IMR-90 (cell line): ENCODE results near the gene PEX7. TPM values are rescaled to one million over a fixed set of nuclear protein-coding genes. Genes with fewer than 3 reads are reported as not detected.

ENCODE experiments used
- ATAC-seq: fragments of 200-7000 bp; cut with Tn5 transposase; 2 replicates; pipeline ENCODE4 v1.9.1; 2020; ENCODE audit warnings: low read depth, mild to moderate bottlenecking, moderate library complexity
- BruUV-seq: library from RNA; stranded (reverse); fragments of 400-500 nt; replicated peaks from 2 replicates; lab custom pipeline; 2021; lab: Mats Ljungman, UMichigan
- CTCF ChIA-PET: fragments of 300-600 bp; formaldehyde crosslinking; extraction: SDS; loops from one replicate; lab custom pipeline; 2021; ENCODE audit warnings: antibody characterized with exemption; lab: Yijun Ruan, JAX
- POLR2A ChIA-PET: fragments of 300-600 bp; sonication (Branson Sonifier 250); formaldehyde crosslinking; loops from one replicate; lab custom pipeline; 2022; ENCODE audit warnings: antibody characterized with exemption; ENCODE audit not compliant: unreplicated experiment; lab: Charles Lee
- DNase-seq: peaks from one replicate; pipeline ENCODE4 v3.0.0; 2013
- H2AFZ ChIP-seq: replicated peaks from 2 replicates; pipeline ENCODE3; 2013; ENCODE audit warnings: low read length, mild to moderate bottlenecking; ENCODE audit not compliant: poor library complexity
- H2AK5ac ChIP-seq: 2 replicates; pipeline ENCODE4 v1.6.1; 2013; ENCODE audit warnings: low read depth, low read length, inconsistent platforms
- H2AK9ac ChIP-seq: replicated peaks from 2 replicates; pipeline ENCODE3; 2013; ENCODE audit warnings: mild to moderate bottlenecking, low read depth, low read length, moderate library complexity; ENCODE audit not compliant: poor library complexity
- H2BK120ac ChIP-seq: 2 replicates; pipeline ENCODE4 v1.6.1; 2013; ENCODE audit warnings: low read depth, low read length, inconsistent platforms
- H2BK15ac ChIP-seq: 3 replicates; pipeline ENCODE4 v1.6.1; 2013; ENCODE audit warnings: low read depth, low read length, inconsistent platforms
- H2BK20ac ChIP-seq: 2 replicates; pipeline ENCODE4 v1.6.1; 2013; ENCODE audit warnings: low read depth, mild to moderate bottlenecking, inconsistent platforms, low read length, moderate library complexity
- H2BK5ac ChIP-seq: 2 replicates; pipeline ENCODE4 v1.6.1; 2013; ENCODE audit warnings: mild to moderate bottlenecking, low read depth, low read length, inconsistent platforms; ENCODE audit not compliant: poor library complexity, severe bottlenecking
- H3K14ac ChIP-seq: replicated peaks from 2 replicates; pipeline ENCODE4 v1.6.1; 2013; ENCODE audit warnings: low read depth, low read length, inconsistent platforms
- H3K18ac ChIP-seq: 2 replicates; pipeline ENCODE4 v1.6.1; 2013; ENCODE audit warnings: low read depth, low read length, control low read depth
- H3K23ac ChIP-seq: 2 replicates; pipeline ENCODE4 v1.6.1; 2013; ENCODE audit warnings: low read depth, low read length, inconsistent platforms
- H3K27ac ChIP-seq: 2 replicates; pipeline ENCODE4 v1.5.1; 2013; ENCODE audit warnings: mild to moderate bottlenecking, control low read depth, low read length; ENCODE audit not compliant: insufficient read depth
- H3K27me3 ChIP-seq: 2 replicates; pipeline ENCODE4 v1.6.1; 2013; ENCODE audit warnings: low read length; ENCODE audit not compliant: control insufficient read depth, insufficient read depth
- H3K36me3 ChIP-seq: 2 replicates; pipeline ENCODE4 v1.6.1; 2013; ENCODE audit warnings: low read length, mixed read lengths; ENCODE audit not compliant: control insufficient read depth, insufficient read depth
- H3K4ac ChIP-seq: 2 replicates; pipeline ENCODE4 v1.6.1; 2013; ENCODE audit warnings: low read depth, low read length, inconsistent platforms
- H3K4me1 ChIP-seq: 2 replicates; pipeline ENCODE4 v1.6.1; 2013; ENCODE audit warnings: low read length, mixed read lengths; ENCODE audit not compliant: control insufficient read depth, insufficient read depth
- H3K4me2 ChIP-seq: 2 replicates; pipeline ENCODE4 v1.6.1; 2013; ENCODE audit warnings: low read depth, mild to moderate bottlenecking, control low read depth, low read length, moderate library complexity
- H3K4me3 ChIP-seq: 2 replicates; pipeline ENCODE4 v1.5.1; 2013; ENCODE audit warnings: low read depth, mild to moderate bottlenecking, control low read depth, low read length, moderate library complexity; ENCODE audit not compliant: insufficient read depth
- H3K56ac ChIP-seq: 2 replicates; pipeline ENCODE4 v1.6.1; 2013; ENCODE audit warnings: low read length, inconsistent platforms; ENCODE audit not compliant: insufficient read depth; ENCODE audit errors: extremely low read depth
- H3K79me1 ChIP-seq, 2 experiments: 2 replicates each; pipeline ENCODE4 v1.6.1; 2013; ENCODE audit warnings: low read length in 2 of 2, inconsistent platforms in 1 of 2, low read depth in 1 of 2
- H3K9ac ChIP-seq: 2 replicates; pipeline ENCODE4 v1.6.1; 2013; ENCODE audit warnings: low read depth, low read length, control low read depth
- H3K9me1 ChIP-seq: 2 replicates; pipeline ENCODE4 v1.6.1; 2013; ENCODE audit warnings: low read length, inconsistent platforms; ENCODE audit not compliant: insufficient read depth
- H3K9me3 ChIP-seq: 2 replicates; pipeline ENCODE4 v1.6.1; 2013; ENCODE audit warnings: low read length; ENCODE audit not compliant: control insufficient read depth, insufficient read depth
- H4K20me1 ChIP-seq: 2 replicates; pipeline ENCODE4 v1.6.1; 2013; ENCODE audit warnings: low read length, inconsistent platforms; ENCODE audit not compliant: insufficient read depth
- H4K5ac ChIP-seq: 2 replicates; pipeline ENCODE4 v1.6.1; 2013; ENCODE audit warnings: mild to moderate bottlenecking, low read depth, low read length, control low read depth
- H4K8ac ChIP-seq, 2 experiments: 2 replicates each; pipeline ENCODE4 v1.6.1; 2013; ENCODE audit warnings: low read depth in 2 of 2, low read length in 2 of 2, control low read depth in 1 of 2, inconsistent platforms in 1 of 2
- H4K91ac ChIP-seq: 2 replicates; pipeline ENCODE4 v1.6.1; 2013; ENCODE audit warnings: low read depth, low read length, inconsistent platforms; ENCODE audit not compliant: insufficient read depth
- BHLHE40 ChIP-seq: fragments of 150-350 bp; IDR thresholded peaks from 2 replicates; pipeline ENCODE4 v1.6.1; 2016; ENCODE audit warnings: mild to moderate bottlenecking, low read depth, low read length
- CEBPB ChIP-seq: IDR thresholded peaks from 2 replicates; pipeline ENCODE4 v1.6.1; 2012; ENCODE audit warnings: low read depth, low read length, improper control_type of control experiment
- CHD1 ChIP-seq: IDR thresholded peaks from 2 replicates; pipeline ENCODE4 v1.6.1; 2012; ENCODE audit warnings: low read depth, low read length, improper control_type of control experiment
- CTCF ChIP-seq: conservative IDR thresholded peaks from 2 replicates; pipeline ENCODE4 v1.5.1; 2012; ENCODE audit warnings: mild to moderate bottlenecking, low read depth, low read length, improper control_type of control experiment
- FOS ChIP-seq: fragments of 150-350 bp; IDR thresholded peaks from 2 replicates; pipeline ENCODE4 v1.6.1; 2016; ENCODE audit warnings: low read depth, low read length
- MAFK ChIP-seq: IDR thresholded peaks from 2 replicates; pipeline ENCODE4 v1.6.1; 2012; ENCODE audit warnings: low read depth, low read length, improper control_type of control experiment
- MAZ ChIP-seq: IDR thresholded peaks from 2 replicates; pipeline ENCODE4 v1.6.1; 2012; ENCODE audit warnings: low read depth, mild to moderate bottlenecking, low read length, improper control_type of control experiment, moderate library complexity, borderline replicate concordance
- MXI1 ChIP-seq: IDR thresholded peaks from 2 replicates; pipeline ENCODE4 v1.6.1; 2012; ENCODE audit warnings: low read depth, mild to moderate bottlenecking, low read length, moderate library complexity, borderline replicate concordance
- POLR2A ChIP-seq: IDR thresholded peaks from 2 replicates; pipeline ENCODE4 v1.6.1; 2012; ENCODE audit warnings: mild to moderate bottlenecking, low read depth, low read length
- RAD21 ChIP-seq: IDR thresholded peaks from 2 replicates; pipeline ENCODE4 v1.6.1; 2012; ENCODE audit warnings: low read length, improper control_type of control experiment
- RCOR1 ChIP-seq: IDR thresholded peaks from 2 replicates; pipeline ENCODE4 v1.6.1; 2012; ENCODE audit warnings: mild to moderate bottlenecking, low read length, improper control_type of control experiment; ENCODE audit not compliant: insufficient replicate concordance
- RFX5 ChIP-seq: IDR thresholded peaks from 2 replicates; pipeline ENCODE4 v1.8.0; 2012; ENCODE audit warnings: low read depth, mild to moderate bottlenecking, low read length, moderate library complexity
- SMC3 ChIP-seq: fragments of 150-350 bp; IDR thresholded peaks from 2 replicates; pipeline ENCODE4 v1.6.1; 2016; ENCODE audit warnings: low read depth, mild to moderate bottlenecking, antibody characterized with exemption, low read length, moderate library complexity
- USF2 ChIP-seq: fragments of 150-350 bp; IDR thresholded peaks from 2 replicates; pipeline ENCODE4 v1.6.1; 2017; ENCODE audit warnings: mild to moderate bottlenecking, antibody characterized with exemption, low read length, low read depth
- WGBS, 2 experiments: methylation state at CpG; one replicate each; pipeline versions ENCODE4 v1.1.5 to v1.1.7; 2013; ENCODE audit warnings: missing lambda C conversion rate in 2 of 2; ENCODE audit not compliant: insufficient read length in 1 of 2; ENCODE audit errors: extremely low coverage in 2 of 2; 5-methylcytosine and 5-hydroxymethylcytosine counted together
- dilution Hi-C: fragments of 300-500 bp; cut with HindIII; formaldehyde crosslinking; loops from one replicate; pipeline ENCODE4 v1.14.3; 2018; ENCODE audit warnings: low sequenced_read_pairs; ENCODE audit not compliant: unreplicated experiment
- in situ Hi-C: fragments of 300-500 bp; cut with MboI; formaldehyde crosslinking; loops from 3 replicates; pipeline ENCODE4 v1.14.3; 2019; ENCODE audit warnings: low sequenced_read_pairs, inconsistent platforms, mixed read lengths
- intact Hi-C: fragments of 100-400 bp; cut with micrococcal nuclease; formaldehyde crosslinking; loops from 2 replicates; pipeline ENCODE4 v1.10.0; 2022
- polyA plus RNA-seq, 3 experiments: library from polyadenylated mRNA; depleted of rRNA; stranded (reverse); fragments of >200 nt; gene quantifications; 2 replicates each; pipeline ENCODE4 v1.2.3, GENCODE V29; 2012; ENCODE audit warnings: low replicate concordance in 1 of 3
- total RNA-seq: library from RNA; depleted of rRNA; stranded (reverse); fragments of >200 nt; gene quantifications from 2 replicates; pipeline ENCODE4 v1.2.3, GENCODE V29; 2012
- TF ChIP-seq, protein P1 (sequence below): fragments of 150-350 bp; IDR thresholded peaks from 2 replicates; pipeline ENCODE4 v1.6.1; 2016; ENCODE audit warnings: low read depth, mild to moderate bottlenecking, low read length, moderate library complexity, borderline replicate concordance

The PEX7 gene
- total and polyA plus RNA-seq, 2 of the 4 experiments (the other 2 are of a cell fraction) = 5.4 to 7.0 TPM

DNA sequence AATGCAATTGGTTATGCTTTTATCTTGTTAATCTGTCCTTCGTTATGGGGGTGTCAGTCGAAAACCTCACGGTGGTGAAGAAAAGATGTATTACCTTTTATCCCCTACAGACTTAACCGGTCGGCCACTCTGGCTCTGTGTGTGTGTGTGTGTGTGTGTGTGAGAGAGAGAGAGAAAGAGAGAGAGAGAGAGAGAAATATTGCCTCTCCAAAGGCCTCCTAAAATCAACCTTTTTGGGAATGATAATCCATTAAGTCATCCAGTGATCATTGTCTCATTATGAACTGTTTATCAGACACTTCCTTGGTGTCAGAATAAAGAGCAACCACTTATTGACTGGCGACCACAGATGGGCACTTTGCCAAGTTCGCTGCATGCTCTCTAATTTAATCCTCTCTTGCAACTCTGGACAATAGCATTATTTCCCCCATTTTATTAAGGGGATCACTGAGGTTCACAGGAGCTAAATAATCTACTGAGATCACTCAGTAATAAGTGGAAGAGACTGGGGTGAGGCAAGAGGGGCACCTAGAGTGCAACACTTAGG, 130.4 kb downstream of the PEX7 start:
- ChIA-PET POLR2A (no interaction called here), CTCF (no interaction called here)
- H2BK20ac ChIP-seq = no peak overlapping the region
- no TSS peak for BruUV-seq
- no peak overlapping the region for H2BK15ac ChIP-seq
- H3K18ac ChIP-seq = no peak overlapping the region
- H3K14ac ChIP-seq = no peak overlapping the region
- peaks cover 2% of the 10 kb centered on the region; the same call in 1 of the 2 replicates for H3K4me1 ChIP-seq
- peaks cover 4% of the 10 kb centered on the region; the same call in 1 of the 2 replicates for H3K9me1 ChIP-seq
- no peaks in the 10 kb centered on the region for H3K79me1 ChIP-seq
- in situ Hi-C loops (no loop called here), dilution Hi-C loops (no loop called here), intact Hi-C loops (no loop called here)
- no peak overlapping the region for H3K4ac ChIP-seq
- H4K20me1 ChIP-seq = no peaks in the 10 kb centered on the region
- H3K9me3 ChIP-seq = no peaks in the 10 kb centered on the region
- no peak overlapping the region for H3K56ac ChIP-seq
- no peak overlapping the region for H4K91ac ChIP-seq
- H2AK5ac ChIP-seq = no peak overlapping the region
- 80% methylated on average over 1 of the region's 7 CpGs; no CpG with 5 or more reads in 1 of the 2 experiments for WGBS, 2 experiments
- no peak for DNase-seq
- TF ChIP-seq MXI1 (no peak), MAZ (no peak), USF2 (no peak), CTCF (no peak), MAFK (no peak), RAD21 (no peak), RCOR1 (no peak), SMC3 (no peak), FOS (no peak), BHLHE40 (no peak), RFX5 (no peak), POLR2A (no peak), CHD1 (no peak), CEBPB (no peak)
- TF ChIP-seq, protein P1, sequence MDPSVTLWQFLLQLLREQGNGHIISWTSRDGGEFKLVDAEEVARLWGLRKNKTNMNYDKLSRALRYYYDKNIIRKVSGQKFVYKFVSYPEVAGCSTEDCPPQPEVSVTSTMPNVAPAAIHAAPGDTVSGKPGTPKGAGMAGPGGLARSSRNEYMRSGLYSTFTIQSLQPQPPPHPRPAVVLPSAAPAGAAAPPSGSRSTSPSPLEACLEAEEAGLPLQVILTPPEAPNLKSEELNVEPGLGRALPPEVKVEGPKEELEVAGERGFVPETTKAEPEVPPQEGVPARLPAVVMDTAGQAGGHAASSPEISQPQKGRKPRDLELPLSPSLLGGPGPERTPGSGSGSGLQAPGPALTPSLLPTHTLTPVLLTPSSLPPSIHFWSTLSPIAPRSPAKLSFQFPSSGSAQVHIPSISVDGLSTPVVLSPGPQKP = no peak
- no peak overlapping the region for H3K4me3 ChIP-seq
- no peak overlapping the region for H3K27ac ChIP-seq
- peaks cover 2% of the 10 kb centered on the region for H3K27me3 ChIP-seq
- H3K4me2 ChIP-seq = no peak overlapping the region
- H3K36me3 ChIP-seq = no peaks in the 10 kb centered on the region
- H4K5ac ChIP-seq = no peak overlapping the region
- H4K8ac ChIP-seq = no peak overlapping the region
- H2AFZ ChIP-seq = no peak overlapping the region
- no peak overlapping the region for H3K23ac ChIP-seq
- H2AK9ac ChIP-seq = no peak overlapping the region
- ATAC-seq = no peak
- H2BK5ac ChIP-seq = no peak overlapping the region
- H2BK120ac ChIP-seq = no peak overlapping the region
- no peak overlapping the region for H3K9ac ChIP-seq
